Measurements from ENCODE around the gene SEL1L. TPM values are rescaled to one million over a fixed set of nuclear protein-coding genes. Genes with fewer than 3 reads are reported as not detected.

The SEL1L gene
- total RNA-seq (2014; rRNA removed; shearing (Covaris generic)) = 34.0 and 43.5 TPM in 2 replicates

DNA sequence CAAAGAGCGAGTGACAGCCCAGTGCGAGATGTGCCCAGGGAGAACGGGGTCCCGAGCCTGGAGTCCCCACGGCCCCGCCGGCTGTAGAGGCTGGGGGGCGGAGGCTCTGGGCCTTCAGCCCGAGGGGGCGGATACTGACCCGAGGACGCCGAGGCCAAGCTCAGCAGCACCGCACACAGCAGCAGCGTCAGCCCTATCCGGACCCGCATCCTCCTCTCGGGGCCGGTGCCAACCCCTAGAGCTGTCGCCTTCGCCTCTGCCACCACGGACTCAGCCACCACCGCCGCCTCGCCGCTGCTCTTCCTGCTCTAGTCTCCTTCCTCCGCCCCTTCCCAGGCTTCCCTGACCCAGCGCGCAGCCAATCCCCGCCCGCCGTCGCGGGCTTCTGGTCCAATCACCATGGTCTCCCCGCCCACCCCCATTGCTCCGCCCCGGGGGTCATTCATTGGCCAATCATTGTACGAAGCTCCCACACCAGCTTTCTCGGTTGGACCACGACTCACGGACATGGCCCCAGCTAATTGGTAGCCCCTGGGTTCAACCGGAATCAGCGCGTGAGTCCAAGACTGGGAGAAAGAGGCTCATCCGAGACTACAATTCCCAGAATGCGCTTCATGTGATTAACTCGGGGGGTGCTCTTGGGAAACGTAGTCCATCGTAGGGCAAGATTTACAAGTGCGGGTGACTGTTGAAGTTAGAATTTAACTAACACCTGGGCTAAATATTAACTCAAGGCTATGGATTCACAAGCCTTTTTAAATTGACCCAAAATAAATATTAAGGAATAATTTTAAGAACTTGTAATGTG, at the start of gene SEL1L:
TSS of gene SEL1L (minus strand) at position 318 of the 808 bp plus-strand sequence. CDS start at position 209, 109 bp downstream.
- H3K36me3 ChIP-seq = peaks cover 11% of the 10 kb centered on the region
- H3K27ac ChIP-seq = peak within 1 kb of the TSS; percentile 2; the same call in 1 of the 2 replicates
- no peaks in the 10 kb centered on the region for H3K9me3 ChIP-seq (replicated peaks)
- H3K27me3 ChIP-seq (replicated peaks) = no peaks in the 10 kb centered on the region
- H3K4me3 ChIP-seq = peak within 1 kb of the TSS; percentile 74
- peak; percentile 92 to 98 for DNase-seq (ENCODE audit: low read depth in 1 of 2, low spot score in 2 of 2)
- peaks cover 8% of the 10 kb centered on the region; the same call in 1 of the 2 replicates for H3K4me1 ChIP-seq (replicated peaks)

DNA sequence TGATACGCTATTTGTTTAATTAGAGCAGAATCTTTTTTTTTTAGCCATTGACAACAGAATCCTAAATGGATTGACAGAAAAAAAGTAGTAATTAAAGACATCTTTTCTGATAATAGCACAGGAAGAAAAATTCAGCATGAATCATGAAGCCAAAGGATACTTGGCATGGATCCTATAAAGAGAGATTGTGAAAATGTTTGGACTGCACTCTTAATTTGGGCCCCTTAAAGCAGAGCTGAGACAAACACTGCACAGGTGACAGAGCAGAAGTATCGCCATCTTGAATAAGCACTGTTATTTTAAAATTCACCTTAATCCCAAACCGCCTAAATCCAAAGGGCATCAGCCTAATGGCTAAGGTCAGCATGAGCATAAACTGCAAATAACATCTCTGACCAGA, 48.8 kb upstream of the SEL1L start:
- Histone ChIP-seq H3K4me3 (no peak overlapping the region), H3K27me3 (replicated peaks) (no peaks in the 10 kb centered on the region), H3K4me1 (replicated peaks) (no peaks in the 10 kb centered on the region), H3K27ac (no peak overlapping the region), H3K9me3 (replicated peaks) (no peaks in the 10 kb centered on the region), H3K36me3 (no peaks in the 10 kb centered on the region)
- DNase-seq (ENCODE audit: low read depth in 1 of 2, low spot score in 2 of 2) = no peak

DNA sequence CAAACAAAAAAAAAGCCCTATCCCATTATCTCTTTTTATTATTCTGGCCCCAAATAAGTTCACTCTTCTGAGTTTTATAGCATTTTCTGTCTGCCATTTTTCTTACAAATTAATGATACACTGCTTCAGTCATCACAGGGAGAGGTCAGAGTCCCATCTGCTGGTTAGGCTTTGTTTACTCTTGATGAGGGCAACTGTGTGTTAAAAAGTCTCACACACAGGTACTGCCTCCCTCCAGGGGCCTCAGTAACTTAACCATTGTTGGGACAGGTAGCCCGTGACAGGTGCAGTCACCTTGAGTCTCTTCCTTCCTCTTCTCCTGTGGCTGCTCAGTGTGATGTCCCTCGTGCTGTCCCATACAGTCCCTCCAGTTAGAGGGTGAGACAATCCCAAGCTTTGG, 45.5 kb upstream of the SEL1L start:
- DNase-seq (ENCODE audit: low read depth in 1 of 2, low spot score in 2 of 2) = no peak
- Histone ChIP-seq H3K4me1 (replicated peaks) (no peaks in the 10 kb centered on the region), H3K27ac (no peak overlapping the region), H3K27me3 (replicated peaks) (no peaks in the 10 kb centered on the region), H3K36me3 (no peaks in the 10 kb centered on the region), H3K9me3 (replicated peaks) (no peaks in the 10 kb centered on the region), H3K4me3 (no peak overlapping the region)

DNA sequence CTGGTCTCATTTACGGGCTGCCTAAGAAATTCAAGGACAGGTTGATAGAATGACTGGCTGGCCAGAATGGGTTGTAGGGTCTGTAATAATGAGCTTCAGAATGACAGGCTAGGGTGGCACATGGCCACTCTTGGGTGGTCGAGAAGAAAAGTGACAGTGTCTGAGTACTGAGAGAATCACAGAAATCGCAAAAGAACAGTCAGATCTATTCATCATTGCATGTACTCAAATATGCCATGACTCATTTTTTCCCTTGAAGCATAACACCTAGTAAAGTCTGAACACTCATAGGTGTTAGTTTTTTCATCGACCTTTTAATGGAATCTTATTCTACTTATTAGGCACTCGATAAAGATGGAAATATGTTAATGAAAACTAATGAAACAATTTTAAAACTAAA, 37.8 kb upstream of the SEL1L start:
- H3K27me3 ChIP-seq (replicated peaks) = no peaks in the 10 kb centered on the region
- no peak overlapping the region for H3K4me3 ChIP-seq
- no peaks in the 10 kb centered on the region for H3K4me1 ChIP-seq (replicated peaks)
- no peaks in the 10 kb centered on the region for H3K9me3 ChIP-seq (replicated peaks)
- no peaks in the 10 kb centered on the region for H3K36me3 ChIP-seq
- no peak for DNase-seq (ENCODE audit: low read depth in 1 of 2, low spot score in 2 of 2)
- no peak overlapping the region for H3K27ac ChIP-seq

DNA sequence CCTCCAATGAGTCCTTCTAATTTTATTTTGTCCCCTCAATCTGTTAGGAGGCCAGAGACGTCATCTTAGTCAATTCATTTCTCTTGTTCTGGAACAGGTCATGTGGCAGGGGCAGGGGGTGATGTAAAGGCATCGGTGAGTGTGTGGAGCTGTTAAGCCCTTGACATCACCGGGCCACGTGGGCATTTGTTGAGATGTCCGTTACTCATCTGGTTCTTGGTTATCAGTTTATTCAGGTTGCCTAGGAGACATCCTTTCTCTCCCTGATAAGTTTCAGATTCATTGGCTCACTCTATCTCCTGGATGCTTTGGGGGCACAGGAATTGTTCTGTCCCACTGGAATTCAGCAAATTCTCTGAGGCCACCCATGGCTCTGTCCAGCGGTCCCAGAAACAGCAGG, 33.6 kb upstream of the SEL1L start:
- no peaks in the 10 kb centered on the region for H3K36me3 ChIP-seq
- no peak for DNase-seq (ENCODE audit: low read depth in 1 of 2, low spot score in 2 of 2)

DNA sequence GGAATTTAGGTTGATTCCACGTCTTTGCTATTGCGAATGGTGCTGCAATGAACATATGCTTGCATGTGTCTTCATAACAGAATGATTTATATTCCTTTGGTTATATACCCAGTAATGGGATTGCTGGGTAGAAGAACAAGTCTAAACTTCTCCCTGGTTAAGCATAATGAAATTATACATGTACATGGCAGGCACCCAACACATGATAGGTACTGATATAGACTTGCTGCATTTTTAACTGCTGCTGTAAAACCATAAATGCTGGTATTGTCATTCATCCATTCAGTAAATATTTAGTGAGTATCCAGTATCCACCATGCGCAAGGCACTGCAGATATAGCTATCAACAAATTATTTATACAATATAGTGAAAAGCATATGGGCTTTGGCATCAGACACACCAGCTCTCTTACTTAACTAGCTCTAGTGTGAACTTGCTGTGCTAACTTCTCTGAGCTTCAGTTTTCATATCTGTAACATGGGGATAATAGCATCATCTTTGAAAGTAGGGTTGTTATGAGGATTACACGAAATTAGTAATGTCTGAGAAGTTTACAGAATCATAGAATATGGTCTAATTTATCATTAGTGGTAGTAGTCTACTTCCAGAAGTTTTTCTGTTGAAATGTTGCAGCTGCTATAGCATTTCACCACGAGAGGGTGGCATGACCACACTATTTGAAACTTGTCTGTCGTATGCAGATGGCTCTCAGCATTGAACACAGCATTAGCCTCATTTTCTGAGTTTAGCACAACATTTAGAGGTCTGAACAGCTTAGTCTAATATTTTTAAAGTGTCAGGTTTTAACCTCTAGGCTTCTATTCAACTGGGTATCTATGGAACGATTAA, 32.0 kb upstream of the SEL1L start:
- no peak for DNase-seq (ENCODE audit: low read depth in 1 of 2, low spot score in 2 of 2)
- Histone ChIP-seq H3K27ac (no peak overlapping the region), H3K4me1 (replicated peaks) (no peaks in the 10 kb centered on the region), H3K36me3 (no peaks in the 10 kb centered on the region), H3K4me3 (no peak overlapping the region), H3K9me3 (replicated peaks) (no peaks in the 10 kb centered on the region), H3K27me3 (replicated peaks) (no peaks in the 10 kb centered on the region)

More for the DNA sequence above, 33.6 kb upstream of the SEL1L start:
- H3K27me3 ChIP-seq (replicated peaks) = no peaks in the 10 kb centered on the region
- H3K4me3 ChIP-seq = no peak overlapping the region
- H3K9me3 ChIP-seq (replicated peaks) = no peaks in the 10 kb centered on the region
- no peak overlapping the region for H3K27ac ChIP-seq
- H3K4me1 ChIP-seq (replicated peaks) = no peaks in the 10 kb centered on the region

DNA sequence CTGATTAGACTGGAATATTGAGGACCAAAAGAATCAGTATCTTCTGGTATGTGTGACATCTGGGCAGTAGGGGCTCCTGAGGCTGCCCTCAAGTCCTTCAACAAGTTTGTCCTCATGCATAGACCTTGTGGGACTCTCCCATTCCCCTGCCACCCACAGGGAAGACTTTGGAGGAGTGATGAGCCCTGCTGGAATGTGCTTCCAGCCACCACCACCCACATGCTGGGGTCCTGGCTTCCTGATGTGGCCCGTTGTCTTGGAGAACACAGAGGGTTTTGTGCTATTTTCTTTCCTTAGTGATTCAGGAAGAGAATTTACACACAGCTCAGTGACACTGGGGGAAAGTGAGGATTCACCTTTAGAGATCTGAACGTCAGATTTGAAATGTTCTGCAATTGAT, 29.2 kb upstream of the SEL1L start:
- Histone ChIP-seq H3K4me3 (no peak overlapping the region), H3K36me3 (no peaks in the 10 kb centered on the region), H3K4me1 (replicated peaks) (no peaks in the 10 kb centered on the region), H3K27me3 (replicated peaks) (no peaks in the 10 kb centered on the region), H3K9me3 (replicated peaks) (no peaks in the 10 kb centered on the region), H3K27ac (no peak overlapping the region)
- DNase-seq (ENCODE audit: low read depth in 1 of 2, low spot score in 2 of 2) = no peak

DNA sequence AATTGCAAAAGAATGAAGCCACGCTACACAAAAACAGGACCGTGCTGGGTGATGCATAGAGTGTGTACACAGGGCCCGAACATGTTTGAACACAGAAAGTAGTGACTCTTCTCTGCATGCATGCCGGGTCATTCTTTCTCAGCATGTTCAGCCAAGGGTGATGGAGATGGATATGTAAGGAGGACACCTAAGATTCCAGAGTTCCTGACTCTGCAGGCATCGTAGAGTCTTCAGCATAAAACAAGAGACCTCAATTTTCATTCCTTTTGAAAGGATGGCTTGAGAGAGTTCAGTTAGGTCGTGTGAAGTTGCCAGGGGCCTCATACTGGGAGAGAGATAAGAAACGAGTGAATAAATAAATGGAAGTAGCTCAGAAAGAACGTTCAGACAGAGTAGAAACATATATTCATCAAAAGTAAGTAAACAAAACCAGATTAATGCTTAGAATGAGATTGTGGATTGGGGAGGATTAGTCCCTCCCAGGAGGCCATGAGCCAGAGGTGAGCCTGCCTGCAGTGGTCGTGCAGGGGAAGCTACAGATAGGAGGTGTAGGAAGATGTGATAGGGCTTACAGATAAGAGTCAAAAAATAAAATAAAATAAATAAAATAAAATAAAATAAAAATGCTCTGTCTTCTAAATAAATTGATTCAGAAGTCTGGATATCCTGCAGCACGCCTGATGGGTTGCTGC, 27.6 kb upstream of the SEL1L start:
- H3K9me3 ChIP-seq (replicated peaks) = no peaks in the 10 kb centered on the region
- no peaks in the 10 kb centered on the region for H3K27me3 ChIP-seq (replicated peaks)
- no peak for DNase-seq (ENCODE audit: low read depth in 1 of 2, low spot score in 2 of 2)
- H3K4me3 ChIP-seq = no peak overlapping the region
- H3K4me1 ChIP-seq (replicated peaks) = no peaks in the 10 kb centered on the region
- H3K27ac ChIP-seq = no peak overlapping the region
- no peaks in the 10 kb centered on the region for H3K36me3 ChIP-seq

DNA sequence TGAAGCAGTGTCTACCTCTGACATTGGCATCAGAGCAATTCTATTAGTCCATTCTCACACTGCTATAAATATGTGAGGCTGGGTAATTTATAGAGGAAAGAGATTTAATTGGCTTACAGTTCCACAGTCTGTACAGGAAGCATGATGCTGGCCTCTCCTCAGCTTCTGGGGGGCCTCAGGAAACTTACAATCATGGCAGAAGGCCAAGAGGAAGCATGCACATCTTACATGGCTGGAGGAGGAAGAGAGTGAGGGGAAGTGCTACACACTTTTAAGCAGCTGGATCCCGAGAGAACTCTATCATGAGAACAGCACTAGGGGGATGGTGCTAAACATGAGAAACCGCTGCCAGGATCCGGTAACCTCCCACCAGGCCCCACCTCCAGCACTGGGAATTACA, 25.7 kb upstream of the SEL1L start:
- H3K27me3 ChIP-seq (replicated peaks) = no peaks in the 10 kb centered on the region
- DNase-seq (ENCODE audit: low read depth in 1 of 2, low spot score in 2 of 2) = no peak
- no peak overlapping the region for H3K27ac ChIP-seq
- H3K4me3 ChIP-seq = no peak overlapping the region
- H3K36me3 ChIP-seq = no peaks in the 10 kb centered on the region
- no peaks in the 10 kb centered on the region for H3K9me3 ChIP-seq (replicated peaks)
- no peaks in the 10 kb centered on the region for H3K4me1 ChIP-seq (replicated peaks)

DNA sequence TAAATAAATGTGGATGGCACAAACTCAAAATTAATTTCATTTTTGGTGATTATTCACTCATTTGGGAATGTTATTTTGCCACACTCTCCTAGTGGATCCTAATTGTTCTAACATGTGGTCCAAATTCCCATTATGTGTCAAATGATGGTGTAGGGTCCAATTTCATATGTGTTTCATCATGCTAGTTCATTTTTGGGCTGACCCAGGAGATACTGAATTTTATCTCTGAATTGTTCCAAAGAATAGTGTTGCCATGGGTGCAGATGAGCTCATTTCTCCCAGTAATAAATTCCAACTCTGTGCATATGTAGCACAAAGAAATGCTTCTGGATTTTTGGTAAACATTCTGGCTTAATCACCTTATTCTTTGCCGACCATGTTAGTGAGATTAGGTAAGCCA, 23.5 kb upstream of the SEL1L start:
- no peaks in the 10 kb centered on the region for H3K36me3 ChIP-seq
- no peak for DNase-seq (ENCODE audit: low read depth in 1 of 2, low spot score in 2 of 2)
- H3K27ac ChIP-seq = no peak overlapping the region
- no peaks in the 10 kb centered on the region for H3K27me3 ChIP-seq (replicated peaks)
- no peaks in the 10 kb centered on the region for H3K4me1 ChIP-seq (replicated peaks)
- no peak overlapping the region for H3K4me3 ChIP-seq
- no peaks in the 10 kb centered on the region for H3K9me3 ChIP-seq (replicated peaks)

DNA sequence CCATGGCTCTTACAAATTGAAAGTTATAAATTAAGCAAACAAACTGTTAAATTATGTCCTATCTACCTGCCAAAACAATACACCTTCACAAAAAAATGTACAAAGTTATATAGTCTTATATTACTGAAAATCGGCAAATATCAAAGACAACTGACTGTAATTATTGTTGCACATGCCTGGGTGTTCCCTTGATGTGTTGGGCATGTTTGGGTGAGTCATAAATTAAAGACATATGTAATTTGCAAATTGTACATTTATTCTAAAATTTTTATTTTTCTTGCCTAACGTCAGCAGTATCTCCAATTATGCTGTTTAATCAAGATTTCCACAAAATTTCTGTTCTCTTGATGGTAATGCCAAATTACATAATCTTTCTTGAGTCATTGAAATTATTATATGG, 22.0 kb upstream of the SEL1L start:
- Histone ChIP-seq H3K36me3 (no peaks in the 10 kb centered on the region), H3K4me1 (replicated peaks) (no peaks in the 10 kb centered on the region), H3K9me3 (replicated peaks) (no peaks in the 10 kb centered on the region), H3K27ac (no peak overlapping the region), H3K27me3 (replicated peaks) (no peaks in the 10 kb centered on the region), H3K4me3 (no peak overlapping the region)
- DNase-seq (ENCODE audit: low read depth in 1 of 2, low spot score in 2 of 2) = no peak

DNA sequence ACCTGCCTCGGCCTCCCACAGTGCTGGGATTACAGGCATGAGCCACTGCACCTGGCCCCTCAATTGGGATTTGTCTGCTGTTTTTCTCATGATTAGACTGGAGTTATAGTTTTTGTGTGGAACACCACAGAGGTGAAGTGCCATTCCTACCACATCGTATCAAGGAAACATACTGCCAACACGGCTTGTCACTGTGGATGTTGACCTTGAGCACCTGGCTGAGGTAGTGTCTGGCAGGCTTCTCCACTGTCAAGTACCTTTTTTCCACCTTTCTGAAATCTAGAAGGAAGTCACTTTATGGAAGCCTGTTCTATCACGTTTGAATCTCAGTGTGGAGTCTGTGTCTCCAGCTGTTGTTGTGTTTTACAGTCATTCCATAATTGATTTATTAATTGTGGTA, 21.4 kb upstream of the SEL1L start:
- no peak for DNase-seq (ENCODE audit: low read depth in 1 of 2, low spot score in 2 of 2)
- Histone ChIP-seq H3K27me3 (replicated peaks) (no peaks in the 10 kb centered on the region), H3K4me3 (no peak overlapping the region), H3K4me1 (replicated peaks) (no peaks in the 10 kb centered on the region), H3K27ac (no peak overlapping the region), H3K36me3 (no peaks in the 10 kb centered on the region), H3K9me3 (replicated peaks) (no peaks in the 10 kb centered on the region)

DNA sequence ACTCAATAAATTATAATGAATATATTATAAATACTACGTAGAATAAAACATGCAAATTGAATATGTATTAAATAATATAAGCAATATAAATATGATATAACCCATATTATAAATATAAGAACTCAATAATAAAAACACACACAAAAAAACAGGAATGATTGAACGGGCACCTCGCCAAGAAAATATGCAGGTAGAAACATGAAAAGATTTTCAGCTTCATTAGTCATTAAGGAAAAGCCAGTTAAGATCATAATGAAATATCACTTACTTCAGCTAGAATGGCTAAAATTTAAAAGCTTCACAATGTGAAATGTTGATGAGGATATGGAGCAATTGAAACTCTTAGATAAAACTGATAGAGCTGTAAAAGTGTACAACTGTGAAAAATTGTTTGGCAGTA, 17.8 kb upstream of the SEL1L start:
- Histone ChIP-seq H3K4me3 (no peak overlapping the region), H3K27ac (no peak overlapping the region), H3K27me3 (replicated peaks) (no peaks in the 10 kb centered on the region), H3K36me3 (no peaks in the 10 kb centered on the region), H3K4me1 (replicated peaks) (no peaks in the 10 kb centered on the region), H3K9me3 (replicated peaks) (no peaks in the 10 kb centered on the region)
- no peak for DNase-seq (ENCODE audit: low read depth in 1 of 2, low spot score in 2 of 2)
